Fibroblast of villous mesenchyme (primary cell): ENCODE measurements around the gene PPP2R2D. TPM values are rescaled to one million over a fixed set of nuclear protein-coding genes. Genes with fewer than 3 reads are reported as not detected.

Experiments
- DNase-seq: peaks from one replicate; pipeline ENCODE4 v3.0.0-alpha.2; 2010; ENCODE audit warnings: low read depth
- H3K4me3 ChIP-seq: 2 replicates; pipeline ENCODE4 v1.5.1; 2011; ENCODE audit warnings: low read depth, mild to moderate bottlenecking, low read length
- CTCF ChIP-seq: IDR thresholded peaks from 2 replicates; pipeline ENCODE4 v1.5.1; 2012; ENCODE audit warnings: low read depth, mild to moderate bottlenecking, low read length; ENCODE audit not compliant: insufficient read depth
- total RNA-seq: library from RNA; depleted of rRNA; stranded (reverse); fragments of >200 nt; gene quantifications from 2 replicates; pipeline ENCODE4 v1.2.3, GENCODE V29; 2012

PPP2R2D gene
- total RNA-seq, 1 donor, result 30.7 TPM

- no peak overlapping the region for H3K4me3 ChIP-seq
- no peak for TF ChIP-seq CTCF
- DNase-seq, result no peak
Observed at GRCh38 chr10:131937836-131938235, 37.0 kb downstream of the PPP2R2D start.

GRCh38 chr10:131938681-131939080 is 37.9 kb downstream of the PPP2R2D start:
- TF ChIP-seq CTCF, result no peak
- no peak for DNase-seq
- no peak overlapping the region for H3K4me3 ChIP-seq

- no peak for DNase-seq
- TF ChIP-seq CTCF, result no peak
- H3K4me3 ChIP-seq, result no peak overlapping the region
Observed at GRCh38 chr10:131942455-131942854, 41.6 kb downstream of the PPP2R2D start.

GRCh38 chr10:131943021-131943814 is 42.4 kb downstream of the PPP2R2D start:
- TF ChIP-seq CTCF, result peak; percentile 53
- DNase-seq, result peak; percentile 19
- no peak overlapping the region for H3K4me3 ChIP-seq

- DNase-seq, result no peak
- TF ChIP-seq CTCF, result no peak
- H3K4me3 ChIP-seq, result no peak overlapping the region
Observed at GRCh38 chr10:131944412-131944811, 43.6 kb downstream of the PPP2R2D start.

GRCh38 chr10:131944976-131945695 is 44.3 kb downstream of the PPP2R2D start:
- DNase-seq, result no peak
- TF ChIP-seq CTCF, result no peak
- H3K4me3 ChIP-seq, result no peak overlapping the region
